Hematopoietic multipotent progenitor cell (in vitro differentiated cells): ENCODE data around the gene CTSD. TPM values are rescaled to one million over a fixed set of nuclear protein-coding genes. Genes with fewer than 3 reads are reported as not detected.

Experiments used
- total RNA-seq: library from RNA; depleted of rRNA; stranded (reverse); fragments of >200 nt; gene quantifications from one replicate; pipeline ENCODE4 v1.2.3, GENCODE V29; 2012

CTSD gene
- total RNA-seq, 1 donor: 259 TPM

Other genes starting within 250 kb of the CTSD start
- 1.1 TPM for gene DUSP8, start 191.7 kb downstream of the CTSD start, total RNA-seq
- gene KRTAP5-1, start 178.6 kb downstream of the CTSD start, total RNA-seq: not detected
- gene KRTAP5-2, start 165.6 kb downstream of the CTSD start, total RNA-seq: not detected
- gene KRTAP5-3, start 155.5 kb downstream of the CTSD start, total RNA-seq: not detected
- not detected for gene KRTAP5-4, start 141.8 kb downstream of the CTSD start, total RNA-seq
- not detected for gene KRTAP5-5, start 134.2 kb downstream of the CTSD start, total RNA-seq
- not detected for gene KRTAP5-6, start 66.7 kb downstream of the CTSD start, total RNA-seq
- gene IFITM10, start 13.3 kb downstream of the CTSD start, total RNA-seq: 1.1 TPM
- not detected for gene SYT8, start 71.1 kb upstream of the CTSD start, total RNA-seq
- gene TNNI2, start 75.1 kb upstream of the CTSD start, total RNA-seq: 1.3 TPM
- gene LSP1, start 89.2 kb upstream of the CTSD start, total RNA-seq: 79.4 TPM
- 0.54 TPM for gene PRR33, start 128.0 kb upstream of the CTSD start, total RNA-seq
- gene TNNT3, start 155.8 kb upstream of the CTSD start, total RNA-seq: 3.2 TPM
- 206 TPM for gene MRPL23, start 183.4 kb upstream of the CTSD start, total RNA-seq
- gene H19, start 233.9 kb upstream of the CTSD start, total RNA-seq: 2.7 TPM